Endothelial cell of umbilical vein (primary cell): ENCODE results near the gene SRL.

Experiments used
- CTCF ChIP-seq, 2 donors: IDR thresholded peaks; 1 replicate in 1 of 2; 2 replicates in 1 of 2; pipeline ENCODE4 v1.5.1; 2011; ENCODE audit warnings: low read length in 2 of 2, mild to moderate bottlenecking in 2 of 2, moderate library complexity in 2 of 2, control low read depth in 1 of 2, inconsistent platforms in 1 of 2, low read depth in 1 of 2; ENCODE audit not compliant: insufficient read depth in 1 of 2; ENCODE audit errors: extremely low read depth in 1 of 2
- POLR2A ChIP-seq: IDR thresholded peaks from 2 replicates; pipeline ENCODE4 v1.6.1; 2012; ENCODE audit warnings: low read depth, mild to moderate bottlenecking, control low read depth, low read length

DNA sequence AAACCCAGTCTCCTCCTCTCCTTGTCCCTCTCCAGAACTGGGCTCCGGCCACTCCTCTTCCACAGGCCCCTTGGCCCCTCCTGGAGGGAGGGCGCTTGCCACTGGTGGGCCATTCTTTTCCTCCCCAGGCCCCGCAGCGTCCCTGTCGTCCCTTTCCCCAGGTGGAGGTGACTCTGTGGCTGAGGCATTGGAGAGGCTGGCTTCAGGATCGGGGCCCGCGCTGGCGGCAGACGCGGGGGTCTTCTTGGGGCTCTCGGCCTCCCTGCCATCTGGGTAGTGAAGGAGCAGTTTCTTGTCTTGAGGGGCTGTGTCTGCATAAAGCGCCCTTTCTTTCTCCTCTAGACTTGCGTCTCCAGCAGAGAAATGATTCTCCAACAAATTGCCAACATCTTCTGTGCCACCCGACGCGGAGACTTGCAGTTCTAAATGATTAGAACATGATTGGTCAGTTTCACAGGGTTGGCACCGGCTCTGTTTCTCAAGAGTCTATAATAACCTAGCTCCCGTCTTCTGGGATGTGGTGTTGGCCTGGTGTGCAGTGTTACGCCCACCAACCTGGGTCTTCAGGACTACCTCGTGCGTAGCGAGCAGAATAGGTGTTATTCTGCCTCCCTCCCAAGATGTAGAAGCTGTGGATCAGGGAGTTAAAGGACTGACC lies 34.1 kb downstream of the SRL start:
- no peak for TF ChIP-seq CTCF (IDR thresholded peaks at IDR 0.05; ENCODE audit: extremely low read depth in 1 of 2, insufficient read depth in 1 of 2, low read depth in 1 of 2, low read length in 2 of 2)
- no peak for TF ChIP-seq POLR2A
